GM21423 (cell line): ENCODE results near the gene GNB5.
A peak's percentile ranks its signal among the peaks of the same experiment; 100 is the strongest.

Experiments
- ATAC-seq: cut with Tn5 transposase; IDR thresholded peaks from one replicate; pipeline ENCODE4 v1.9.1; 2021; ENCODE audit warnings: mild to moderate bottlenecking, moderate library complexity; ENCODE audit not compliant: unreplicated experiment

Gene GNB5

DNA sequence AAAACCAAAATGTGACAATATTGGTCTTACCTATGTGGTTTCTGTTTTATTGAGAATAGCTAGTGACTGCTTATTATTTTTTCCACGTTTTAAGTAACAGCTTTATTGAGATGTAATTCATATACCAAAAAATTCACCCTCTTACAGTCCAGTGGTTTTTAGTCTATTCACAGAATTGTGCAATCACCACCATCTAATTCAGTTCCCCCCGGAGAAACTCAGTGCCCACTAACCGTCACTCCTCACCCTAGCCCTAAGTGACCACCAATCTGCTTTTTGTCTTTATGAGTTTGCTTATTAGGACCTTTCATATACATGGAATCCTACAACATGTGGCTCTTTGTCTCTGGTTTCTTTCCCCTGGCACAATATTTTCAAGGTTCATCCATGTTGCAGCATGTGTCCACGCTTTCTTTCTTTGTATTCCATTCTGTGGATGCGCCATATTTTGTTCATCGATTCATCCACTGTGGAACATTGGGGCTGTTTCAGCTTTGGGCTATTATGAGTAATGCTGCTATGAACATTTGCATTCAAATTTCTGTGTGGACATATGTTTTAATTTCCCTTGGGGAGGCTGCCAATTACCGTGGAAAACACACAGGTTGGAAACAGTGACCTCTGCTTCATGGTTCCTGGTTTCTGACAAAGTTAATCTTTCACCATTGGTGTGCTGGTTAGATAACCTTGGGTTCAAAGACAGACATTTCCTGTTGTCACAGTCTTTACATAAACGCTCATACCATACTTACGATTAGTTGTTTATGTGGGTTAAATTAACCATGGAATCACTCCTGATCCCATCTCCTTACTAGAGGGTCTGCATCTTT, 75.4 kb downstream of the GNB5 start:
- no peak for ATAC-seq

GRCh38 chr15:52114261-52115055, 76.7 kb downstream of the GNB5 start:
- no peak for ATAC-seq

- no peak for ATAC-seq
Observed at GRCh38 chr15:52113708-52114107, 77.5 kb downstream of the GNB5 start.

DNA sequence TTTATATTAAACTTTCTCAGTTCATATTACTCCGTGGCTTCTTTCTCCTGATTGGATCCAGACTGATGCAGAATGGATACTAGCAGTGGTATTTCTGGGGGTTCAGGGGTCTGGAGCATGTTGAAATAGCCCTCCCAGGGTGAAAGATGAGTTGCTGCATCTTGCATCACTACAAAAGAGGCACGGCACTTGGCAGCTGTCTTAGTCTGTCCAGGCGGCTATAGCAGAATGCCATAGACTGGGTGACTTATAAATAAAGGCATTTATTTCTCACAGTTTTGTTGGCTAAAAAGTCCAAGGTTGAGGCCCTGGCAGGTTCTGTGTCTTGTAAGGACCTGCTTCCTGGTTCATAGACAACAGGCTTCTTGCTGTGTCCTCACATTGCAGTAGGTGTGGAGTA, 78.0 kb downstream of the GNB5 start:
- ATAC-seq: no peak

- no peak for ATAC-seq
Observed at GRCh38 chr15:52112203-52112750, 78.9 kb downstream of the GNB5 start.

GRCh38 chr15:52111517-52112202, 79.5 kb downstream of the GNB5 start:
- no peak for ATAC-seq

DNA sequence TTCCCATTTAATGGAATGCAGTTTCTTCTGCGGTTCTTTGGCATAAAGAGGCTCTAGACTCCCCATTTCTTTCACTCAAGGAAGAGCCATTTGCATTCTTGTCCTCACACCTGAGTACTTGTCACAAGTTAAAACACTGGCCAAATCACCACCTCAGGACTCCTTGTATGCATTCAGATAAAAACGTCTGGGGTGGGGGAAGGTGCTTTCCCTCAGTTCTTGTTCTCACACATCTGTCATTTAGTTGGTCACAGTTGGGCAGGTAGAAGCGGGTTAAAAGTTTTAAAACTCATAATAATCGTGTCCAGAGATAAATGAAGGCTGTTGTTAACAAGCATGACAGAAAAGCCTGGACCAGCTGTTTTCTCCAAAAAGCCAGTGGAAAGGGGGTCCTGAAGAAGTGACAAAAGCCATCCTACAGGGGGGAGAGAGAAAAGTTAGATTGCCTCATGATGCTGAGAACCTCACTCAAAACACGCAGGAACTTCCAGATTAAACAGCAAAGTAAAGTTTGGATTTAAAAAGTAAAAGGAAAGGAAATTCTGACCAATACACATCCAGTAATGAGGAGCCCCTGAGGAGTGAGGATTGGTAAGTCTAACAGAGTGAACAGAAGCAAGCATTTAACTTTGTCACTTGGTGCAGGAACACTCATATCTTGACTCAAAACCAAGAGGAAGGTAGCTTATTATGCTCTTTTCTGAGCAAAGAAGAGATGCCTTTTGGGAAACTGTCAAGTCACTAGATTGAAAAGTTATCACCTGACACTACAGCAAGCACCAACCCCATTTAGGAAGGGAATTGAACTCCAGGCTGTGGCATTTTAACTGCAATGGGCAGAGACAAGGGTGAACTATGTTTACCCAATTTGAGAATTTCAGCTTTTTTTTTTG, 81.4 kb downstream of the GNB5 start:
- peak; percentile 51 for ATAC-seq

DNA sequence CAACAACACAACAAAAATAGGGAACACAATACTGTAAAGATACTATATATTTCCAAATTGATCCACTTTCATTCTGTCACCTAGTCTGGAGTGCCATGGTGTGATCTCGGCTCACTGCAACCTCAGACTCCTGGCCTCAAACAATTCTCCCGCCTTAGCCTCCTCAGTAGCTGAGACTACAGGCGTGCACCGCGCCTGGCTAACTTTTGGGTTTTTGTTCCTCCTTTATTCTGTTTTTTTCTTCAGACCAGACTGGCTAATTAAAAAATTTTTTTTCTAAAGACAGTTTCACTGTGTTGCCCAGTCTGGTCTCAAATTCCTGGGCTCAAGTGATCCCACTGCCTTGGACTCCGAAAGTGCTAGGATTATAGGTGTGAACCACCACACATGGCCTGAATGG, 84.0 kb downstream of the GNB5 start:
- no peak for ATAC-seq

DNA sequence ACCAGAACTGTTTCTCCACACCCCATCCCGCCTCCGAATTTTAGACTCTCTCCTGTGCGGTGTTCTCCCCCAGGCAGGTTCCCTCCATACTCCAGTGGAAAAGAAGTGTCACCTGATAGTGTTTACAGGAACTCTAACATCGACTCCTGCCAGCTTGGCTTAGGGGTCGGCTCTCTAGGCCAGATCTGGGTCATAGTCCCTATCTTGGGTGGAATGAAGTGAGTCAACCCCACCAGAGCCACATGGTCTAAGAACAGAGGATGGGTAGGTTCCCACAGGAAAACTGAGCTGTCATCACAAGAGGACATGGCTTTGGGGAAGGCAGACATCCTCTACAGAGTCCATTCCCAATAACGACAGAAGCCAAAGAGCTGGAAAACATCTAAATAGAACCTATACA, 84.6 kb downstream of the GNB5 start:
- no peak for ATAC-seq

DNA sequence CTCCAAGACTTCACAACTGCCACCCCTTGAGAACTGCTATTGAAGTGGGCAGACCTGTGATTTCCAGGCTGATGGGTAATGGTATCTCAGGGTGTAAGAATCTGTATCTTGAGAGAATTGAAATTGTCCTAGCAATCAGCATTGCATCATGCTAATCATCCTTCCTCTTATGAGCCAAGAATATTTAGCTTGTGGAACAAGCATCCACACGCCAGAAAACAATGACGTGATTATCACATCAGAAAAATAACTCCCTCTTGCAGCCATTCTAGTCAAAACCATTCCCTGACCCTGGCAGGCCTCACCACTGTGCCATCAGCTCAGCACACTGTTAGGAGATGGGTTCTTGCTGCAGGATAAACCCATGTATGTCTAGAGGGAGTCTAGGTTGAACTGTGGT, 85.3 kb downstream of the GNB5 start:
- ATAC-seq: no peak

DNA sequence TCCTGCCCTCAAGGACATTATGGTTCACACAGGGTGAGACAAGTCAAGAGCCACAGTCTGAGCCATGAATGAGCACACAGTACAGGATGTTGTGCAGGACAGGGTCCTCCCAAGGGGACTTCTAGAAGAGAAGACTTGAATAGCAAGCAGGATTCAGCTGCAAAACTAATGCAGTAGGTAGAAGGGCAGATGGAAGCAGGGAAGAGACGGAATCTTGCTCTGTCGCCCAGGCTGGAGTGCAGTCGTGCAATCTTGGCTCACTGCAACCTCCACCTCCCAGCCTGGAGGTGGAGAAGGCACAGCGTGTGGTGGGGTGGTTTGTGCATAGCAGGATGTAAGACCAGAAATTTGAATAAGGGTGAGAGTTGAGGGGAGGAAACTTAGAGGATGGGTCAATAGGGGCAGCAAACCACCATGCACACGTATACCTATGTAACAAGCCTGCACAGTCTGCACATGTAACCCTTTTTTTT, 86.6 kb downstream of the GNB5 start:
- ATAC-seq: peak; percentile 34

DNA sequence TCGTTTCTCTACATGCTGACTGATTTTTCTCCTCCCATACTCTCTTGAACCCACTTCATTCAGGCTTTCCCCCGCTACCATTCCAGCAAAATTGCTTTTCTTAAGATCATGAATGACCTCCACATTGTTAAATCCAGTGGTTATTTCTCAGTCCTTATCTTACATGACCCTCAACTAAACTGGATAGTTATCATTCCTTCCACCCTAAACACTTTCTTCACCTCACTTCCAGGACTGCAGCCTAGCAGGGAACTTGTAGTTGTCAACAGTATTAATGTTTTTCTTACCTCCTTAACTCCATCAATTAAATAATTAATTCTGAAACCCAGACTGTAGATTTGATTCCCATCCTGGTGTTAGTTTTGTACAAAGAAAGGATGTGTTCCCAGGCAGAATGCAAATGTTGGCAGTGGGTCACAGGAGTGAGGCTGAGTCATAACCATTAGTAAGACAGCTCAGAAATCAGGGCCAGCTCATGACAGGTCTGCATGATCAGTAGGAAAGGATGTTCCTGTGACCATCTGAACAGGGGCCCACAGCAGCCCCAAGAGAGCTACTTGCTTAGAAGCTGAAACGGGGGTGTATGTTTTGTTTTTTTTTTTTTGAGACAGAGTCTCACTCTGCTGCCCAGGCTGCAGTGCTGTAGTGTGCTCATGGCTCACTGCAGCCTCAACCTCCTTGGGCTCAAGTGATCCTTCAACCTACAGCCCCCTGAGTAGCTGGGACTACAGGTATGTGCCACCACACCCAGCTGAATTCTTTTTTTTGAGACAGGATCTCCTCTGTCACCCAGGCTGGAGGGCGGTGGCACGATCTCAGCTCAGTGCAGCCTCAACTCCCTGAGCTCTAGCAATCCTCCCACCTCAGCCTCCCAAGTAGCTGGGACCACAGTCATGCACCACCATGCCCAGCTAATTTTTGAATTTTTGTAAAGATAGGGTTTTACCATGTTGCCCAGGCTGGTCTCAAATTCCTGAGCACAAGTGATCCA, 87.7 kb downstream of the GNB5 start:
- peak; percentile 60 for ATAC-seq

DNA sequence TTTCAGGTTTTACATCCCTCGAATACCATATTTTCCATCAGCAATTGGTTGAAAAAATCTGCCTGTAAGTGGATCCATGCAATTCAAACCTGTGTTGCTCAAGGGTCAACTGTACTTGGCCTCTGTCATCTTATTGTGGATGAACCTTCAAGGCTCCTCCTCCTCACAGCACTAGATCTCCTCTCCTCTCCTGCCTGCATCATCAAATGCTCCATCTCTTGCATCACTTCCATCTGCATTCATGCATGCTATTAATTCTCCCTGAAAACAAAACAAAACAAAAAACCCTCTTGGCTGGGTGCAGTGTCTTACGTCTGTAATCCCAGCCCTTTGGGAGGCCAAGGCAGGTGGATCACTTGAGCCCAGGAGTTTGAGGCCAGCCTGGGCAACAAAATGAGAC, 88.7 kb downstream of the GNB5 start:
- no peak for ATAC-seq

GRCh38 chr15:52101542-52102323, 89.5 kb downstream of the GNB5 start:
- no peak for ATAC-seq

- ATAC-seq: no peak
Observed at GRCh38 chr15:52100807-52101442, 90.3 kb downstream of the GNB5 start.

GRCh38 chr15:52099651-52100272, 91.4 kb downstream of the GNB5 start:
- ATAC-seq: no peak

- no peak for ATAC-seq
Observed at GRCh38 chr15:52098323-52098722, 92.9 kb downstream of the GNB5 start.
